PC-9 (cell line): ENCODE measurements around the gene CLEC9A. TPM values are rescaled to one million over a fixed set of nuclear protein-coding genes. Genes with fewer than 3 reads are reported as not detected.
A peak's percentile ranks its signal among the peaks of the same experiment; 100 is the strongest.

Experiments used
- BruUV-seq: library from RNA; stranded (reverse); fragments of 400-500 nt; replicated peaks from 2 replicates; lab custom pipeline; 2021; lab: Mats Ljungman, UMichigan
- CTCF ChIA-PET: fragments of 300-600 bp; sonication (Branson Sonifier 250); formaldehyde crosslinking; loops from one replicate; lab custom pipeline; 2022; ENCODE audit warnings: antibody characterized with exemption; lab: Charles Lee
- POLR2A ChIA-PET: fragments of 300-600 bp; sonication (Branson Sonifier 250); formaldehyde crosslinking; loops from one replicate; lab custom pipeline; 2022; ENCODE audit warnings: antibody characterized with exemption; ENCODE audit not compliant: unreplicated experiment; lab: Charles Lee
- DNase-seq, 2 experiments: peaks; one replicate each; pipeline versions ENCODE4 v3.0.0 to v3.0.0-alpha.2; 2015 to 2022; ENCODE audit warnings: mixed read lengths in 1 of 2
- H2AFZ ChIP-seq: fragments of 200-600 bp; sonication (generic); 2 replicates; pipeline ENCODE4 v1.8.1; 2017; ENCODE audit warnings: antibody characterized with exemption
- H3F3A ChIP-seq: fragments of 200-600 bp; sonication (generic); 2 replicates; pipeline ENCODE4 v1.8.1; 2017; ENCODE audit warnings: antibody characterized with exemption, mild to moderate bottlenecking, low read depth; ENCODE audit not compliant: insufficient read depth
- H3K27ac ChIP-seq: fragments of 200-600 bp; sonication (generic); 2 replicates; pipeline ENCODE4 v1.6.1; 2016; ENCODE audit warnings: mixed run types
- H3K27me3 ChIP-seq: fragments of 200-600 bp; sonication (generic); 2 replicates; pipeline ENCODE4 v1.6.1; 2016; ENCODE audit warnings: low read depth, mixed run types; ENCODE audit not compliant: insufficient read depth
- H3K36me3 ChIP-seq: fragments of 200-600 bp; sonication (generic); 2 replicates; pipeline ENCODE4 v1.6.1; 2016; ENCODE audit warnings: low read depth, mixed run types
- H3K4me1 ChIP-seq: fragments of 200-600 bp; sonication (generic); replicated peaks from 2 replicates; pipeline ENCODE4 v1.6.1; 2016; ENCODE audit warnings: mixed run types; ENCODE audit not compliant: insufficient read depth
- H3K4me2 ChIP-seq: fragments of 200-600 bp; sonication (generic); 2 replicates; pipeline ENCODE4 v1.6.1; 2017; ENCODE audit warnings: mixed run types
- H3K4me3 ChIP-seq: fragments of 200-600 bp; sonication (generic); 2 replicates; pipeline ENCODE4 v1.6.1; 2016; ENCODE audit warnings: mixed run types
- H3K79me2 ChIP-seq: fragments of 200-600 bp; sonication (generic); 2 replicates; pipeline ENCODE4 v1.6.1; 2017; ENCODE audit warnings: low read depth, mixed run types
- H3K9me2 ChIP-seq: fragments of 200-600 bp; sonication (generic); 2 replicates; pipeline ENCODE4 v1.8.1; 2017; ENCODE audit warnings: mild to moderate bottlenecking; ENCODE audit not compliant: insufficient read depth
- H3K9me3 ChIP-seq: fragments of 200-600 bp; sonication (generic); 2 replicates; pipeline ENCODE4 v1.8.1; 2016; ENCODE audit warnings: low read depth; ENCODE audit not compliant: insufficient read depth
- H4K20me1 ChIP-seq: fragments of 200-600 bp; sonication (generic); 2 replicates; pipeline ENCODE4 v1.8.1; 2017; ENCODE audit not compliant: insufficient read depth
- EZH2 ChIP-seq: fragments of 200-600 bp; sonication (generic); IDR thresholded peaks from 2 replicates; pipeline ENCODE4 v1.8.0; 2017; ENCODE audit warnings: antibody characterized with exemption, low read depth
- intact Hi-C: fragments of 100-400 bp; cut with micrococcal nuclease; formaldehyde crosslinking; loops from one replicate; pipeline ENCODE4 v1.10.0; 2022; ENCODE audit not compliant: unreplicated experiment
- total RNA-seq: library from RNA; stranded (reverse); gene quantifications from 2 replicates; pipeline ENCODE4 v1.2.3, GENCODE V29; 2021
- TF ChIP-seq, protein P1 (sequence below): fragments of 200-600 bp; sonication (generic); conservative IDR thresholded peaks from 2 replicates; pipeline ENCODE4 v1.6.1; 2017; ENCODE audit warnings: mixed run types, antibody characterized with exemption, mild to moderate bottlenecking, moderate library complexity

The CLEC9A gene
- total RNA-seq, 1 experiment from 2014 or later: not detected

DNA sequence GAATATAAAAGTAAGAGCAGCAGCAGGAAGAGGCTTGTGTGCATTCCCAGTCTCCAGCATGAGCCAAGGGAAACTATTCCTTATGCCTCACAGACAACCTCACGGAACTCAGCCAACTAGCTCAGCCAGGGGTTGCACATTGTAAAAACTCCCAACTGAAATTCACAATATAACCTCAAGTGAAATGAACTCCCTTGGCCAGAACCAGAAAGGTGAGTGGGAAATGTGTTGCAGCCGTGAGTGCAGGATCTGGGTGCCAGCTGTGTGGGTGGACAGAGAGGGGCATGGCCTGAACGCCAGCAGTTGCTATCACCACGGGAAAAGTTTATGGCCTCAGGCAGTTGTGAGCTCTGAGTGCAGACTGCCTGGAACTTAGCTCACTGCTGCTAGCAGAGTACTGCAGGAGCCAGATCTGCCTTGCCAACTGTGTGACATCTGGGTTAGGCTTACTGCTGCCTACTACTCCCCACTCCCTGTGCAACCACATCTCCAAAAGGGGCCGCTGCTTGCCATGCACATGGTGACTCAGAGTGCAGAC is 70.6 kb downstream of the CLEC9A start:
- POLR2A ChIA-PET: no interaction called here
- no peak for TF ChIP-seq EZH2
- TF ChIP-seq, protein P1, sequence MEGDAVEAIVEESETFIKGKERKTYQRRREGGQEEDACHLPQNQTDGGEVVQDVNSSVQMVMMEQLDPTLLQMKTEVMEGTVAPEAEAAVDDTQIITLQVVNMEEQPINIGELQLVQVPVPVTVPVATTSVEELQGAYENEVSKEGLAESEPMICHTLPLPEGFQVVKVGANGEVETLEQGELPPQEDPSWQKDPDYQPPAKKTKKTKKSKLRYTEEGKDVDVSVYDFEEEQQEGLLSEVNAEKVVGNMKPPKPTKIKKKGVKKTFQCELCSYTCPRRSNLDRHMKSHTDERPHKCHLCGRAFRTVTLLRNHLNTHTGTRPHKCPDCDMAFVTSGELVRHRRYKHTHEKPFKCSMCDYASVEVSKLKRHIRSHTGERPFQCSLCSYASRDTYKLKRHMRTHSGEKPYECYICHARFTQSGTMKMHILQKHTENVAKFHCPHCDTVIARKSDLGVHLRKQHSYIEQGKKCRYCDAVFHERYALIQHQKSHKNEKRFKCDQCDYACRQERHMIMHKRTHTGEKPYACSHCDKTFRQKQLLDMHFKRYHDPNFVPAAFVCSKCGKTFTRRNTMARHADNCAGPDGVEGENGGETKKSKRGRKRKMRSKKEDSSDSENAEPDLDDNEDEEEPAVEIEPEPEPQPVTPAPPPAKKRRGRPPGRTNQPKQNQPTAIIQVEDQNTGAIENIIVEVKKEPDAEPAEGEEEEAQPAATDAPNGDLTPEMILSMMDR: no peak
- Histone ChIP-seq H3K9me2 (0 out of 2 replicates have a peak, but pooled peaks cover 3% of the 10 kb centered on the region), H3K36me3 (no peaks in the 10 kb centered on the region), H3K4me2 (no peak overlapping the region), H3K4me3 (no peak overlapping the region), H4K20me1 (no peaks in the 10 kb centered on the region), H3K27ac (no peak overlapping the region), H3F3A (no peaks in the 10 kb centered on the region), H3K9me3 (no peaks in the 10 kb centered on the region), H3K27me3 (no peaks in the 10 kb centered on the region), H3K4me1 (no peaks in the 10 kb centered on the region), H3K79me2 (no peaks in the 10 kb centered on the region), H2AFZ (no peak overlapping the region)
- intact Hi-C loops: no loop called here
- DNase-seq: peak in 1 of 2 experiments; percentile 42
- BruUV-seq: no TSS peak
- CTCF ChIA-PET: interaction anchor here (0.6 kb wide), 1 partner anchor 89 kb away, joined by 14 read pairs; no protein-coding TSS in a partner anchor

DNA sequence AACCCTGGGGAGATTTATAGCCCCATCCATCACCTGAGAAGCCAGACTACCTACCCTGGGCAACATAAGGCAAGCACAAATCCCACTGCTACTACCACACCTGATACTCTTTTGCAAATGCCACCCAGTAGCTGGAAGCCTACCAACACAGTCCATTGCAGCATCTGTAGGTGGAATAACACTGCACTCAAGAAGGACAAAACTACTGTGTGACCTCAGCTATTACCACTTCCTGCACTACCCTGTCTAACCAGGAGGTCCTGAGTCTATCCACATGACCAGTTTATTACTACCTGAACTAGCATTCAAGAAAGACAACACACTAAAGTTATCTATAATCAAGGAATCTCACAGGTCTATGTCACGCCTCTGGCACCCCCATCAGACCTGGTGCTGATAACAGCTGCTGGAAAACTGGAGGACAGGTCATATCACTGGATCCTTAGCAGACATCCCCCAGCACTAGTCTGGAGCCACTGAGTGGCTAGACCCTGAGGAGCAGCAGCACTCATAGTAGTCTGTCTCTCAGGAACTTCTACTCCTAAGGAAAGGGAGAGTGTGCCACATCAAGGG is 71.3 kb downstream of the CLEC9A start:
- Histone ChIP-seq H3F3A (no peaks in the 10 kb centered on the region), H3K4me3 (no peak overlapping the region), H3K27me3 (no peaks in the 10 kb centered on the region), H3K79me2 (no peaks in the 10 kb centered on the region), H3K36me3 (no peaks in the 10 kb centered on the region), H3K4me2 (no peak overlapping the region), H3K4me1 (no peaks in the 10 kb centered on the region), H3K9me2 (0 out of 2 replicates have a peak, but pooled peaks cover 3% of the 10 kb centered on the region), H3K9me3 (no peaks in the 10 kb centered on the region), H2AFZ (no peak overlapping the region), H3K27ac (no peak overlapping the region), H4K20me1 (no peaks in the 10 kb centered on the region)
- intact Hi-C loops: no loop called here
- DNase-seq: no peak
- no peak for TF ChIP-seq EZH2
- TF ChIP-seq, protein P1: no peak
- BruUV-seq: no TSS peak
- CTCF ChIA-PET: no interaction called here
- POLR2A ChIA-PET: no interaction called here

DNA sequence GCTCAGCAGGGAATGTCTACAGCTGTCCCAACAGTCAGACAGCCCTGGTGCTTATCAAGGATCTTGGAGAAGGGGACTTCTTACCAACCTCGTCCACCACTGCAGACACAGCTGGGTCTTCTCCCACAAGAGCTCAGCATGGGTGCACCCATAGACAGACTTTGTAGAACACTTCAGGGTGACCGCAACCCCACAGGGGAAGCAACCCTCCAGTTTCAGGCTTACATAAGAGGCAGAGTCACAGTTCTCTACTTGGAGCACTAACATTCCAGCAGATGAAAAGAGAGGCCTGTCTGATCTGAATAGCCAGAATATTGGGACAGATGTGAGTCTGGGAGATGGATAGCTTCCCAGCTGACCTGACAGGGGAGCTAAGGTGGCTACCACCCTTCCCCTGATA is 71.8 kb downstream of the CLEC9A start:
- no peak for TF ChIP-seq EZH2
- TF ChIP-seq, protein P1: no peak
- no TSS peak for BruUV-seq
- Histone ChIP-seq H3K79me2 (no peaks in the 10 kb centered on the region), H3K4me1 (no peaks in the 10 kb centered on the region), H3K27me3 (no peaks in the 10 kb centered on the region), H3K9me3 (no peaks in the 10 kb centered on the region), H4K20me1 (no peaks in the 10 kb centered on the region), H3K36me3 (no peaks in the 10 kb centered on the region), H2AFZ (no peak overlapping the region), H3F3A (no peaks in the 10 kb centered on the region), H3K9me2 (0 out of 2 replicates have a peak, but pooled peaks cover 3% of the 10 kb centered on the region), H3K4me2 (no peak overlapping the region), H3K4me3 (no peak overlapping the region), H3K27ac (no peak overlapping the region)
- POLR2A ChIA-PET: no interaction called here
- intact Hi-C loops: no loop called here
- DNase-seq: no peak
- CTCF ChIA-PET: no interaction called here
